Spinal cord (tissue), 10 donors: ENCODE results near the gene ADCY9. TPM values are rescaled to one million over a fixed set of nuclear protein-coding genes. Genes with fewer than 3 reads are reported as not detected.

Experiments used
- DNase-seq, 6 donors: peaks; one replicate each; pipeline versions ENCODE4 v3.0.0 to v3.0.0-alpha.2; 2013 to 2015; ENCODE audit warnings: low spot score in 6 of 6, low read depth in 4 of 6
- H3K27ac ChIP-seq: one replicate; pipeline ENCODE4 v1.5.1; 2013; ENCODE audit warnings: low read depth, low read length, control low read depth
- H3K27me3 ChIP-seq: one replicate; pipeline ENCODE4 v1.6.1; 2013; ENCODE audit warnings: low read length; ENCODE audit not compliant: control insufficient read depth, insufficient read depth
- H3K36me3 ChIP-seq: one replicate; pipeline ENCODE4 v1.6.1; 2013; ENCODE audit warnings: low read length; ENCODE audit not compliant: control insufficient read depth, insufficient read depth
- H3K4me1 ChIP-seq: one replicate; pipeline ENCODE4 v1.6.1; 2013; ENCODE audit warnings: low read length; ENCODE audit not compliant: control insufficient read depth, insufficient read depth
- H3K4me3 ChIP-seq: one replicate; pipeline ENCODE4 v1.5.1; 2013; ENCODE audit warnings: low read depth, low read length, control low read depth
- H3K9me3 ChIP-seq: one replicate; pipeline ENCODE4 v1.6.1; 2013; ENCODE audit warnings: low read length; ENCODE audit not compliant: control insufficient read depth, insufficient read depth
- WGBS: methylation state at CpG from one replicate; pipeline ENCODE4 v1.1.5; 2013; ENCODE audit warnings: missing lambda C conversion rate; ENCODE audit not compliant: insufficient coverage; 5-methylcytosine and 5-hydroxymethylcytosine counted together
- polyA plus RNA-seq, 2 donors: library from polyadenylated mRNA; unstranded; fragments of 120-200 nt; gene quantifications; one replicate each; pipeline ENCODE4 v1.2.1, GENCODE V29; 2013; ENCODE audit not compliant: insufficient read length in 2 of 2
- total RNA-seq, 2 donors: library from RNA; depleted of rRNA in 1 of 2; stranded (reverse); fragments of 120-200 nt in 1 of 2; fragments of >200 nt in 1 of 2; gene quantifications; one replicate each; pipeline versions ENCODE4 v1.2.3 to v1.2.4, GENCODE V29; 2013 to 2014
- donor health status: healthy.

Gene ADCY9
- total and polyA plus RNA-seq, 4 donors: 12.0 to 13.4 (median 13.0) TPM

GRCh38 chr16:4060009-4060408, 56.2 kb downstream of the ADCY9 start:
- peaks cover 16% of the 10 kb centered on the region for H3K9me3 ChIP-seq
- peaks cover under 1% of the 10 kb centered on the region for H3K4me1 ChIP-seq
- WGBS: 82% methylated on average over 6 of the region's 7 CpGs
- DNase-seq: no peak
- no peaks in the 10 kb centered on the region for H3K36me3 ChIP-seq
- no peak overlapping the region for H3K27ac ChIP-seq
- H3K4me3 ChIP-seq: no peak overlapping the region
- no peaks in the 10 kb centered on the region for H3K27me3 ChIP-seq

- Histone ChIP-seq H3K36me3 (no peaks in the 10 kb centered on the region), H3K4me1 (peaks cover 9% of the 10 kb centered on the region), H3K4me3 (no peak overlapping the region), H3K9me3 (peaks cover 15% of the 10 kb centered on the region), H3K27ac (no peak overlapping the region), H3K27me3 (no peaks in the 10 kb centered on the region)
- DNase-seq: no peak
- WGBS: no CpG with 5 or more reads among the region's 6 CpGs
Measured at GRCh38 chr16:4058386-4058785, 57.9 kb downstream of the ADCY9 start.

- no peak for DNase-seq
- Histone ChIP-seq H3K27me3 (no peaks in the 10 kb centered on the region), H3K4me1 (peaks cover 18% of the 10 kb centered on the region), H3K4me3 (no peak overlapping the region), H3K36me3 (no peaks in the 10 kb centered on the region), H3K27ac (no peak overlapping the region), H3K9me3 (peaks cover 14% of the 10 kb centered on the region)
- WGBS: 75% methylated on average over 15 of the region's 17 CpGs
Measured at GRCh38 chr16:4057439-4057877, 58.8 kb downstream of the ADCY9 start.

GRCh38 chr16:4056161-4057105, 59.8 kb downstream of the ADCY9 start:
- H3K27ac ChIP-seq: no peak overlapping the region
- H3K4me1 ChIP-seq: peaks cover 21% of the 10 kb centered on the region
- no peaks in the 10 kb centered on the region for H3K36me3 ChIP-seq
- DNase-seq: no peak
- WGBS: 94% methylated on average over 10 of the region's 16 CpGs
- peaks cover 10% of the 10 kb centered on the region for H3K9me3 ChIP-seq
- no peak overlapping the region for H3K4me3 ChIP-seq
- H3K27me3 ChIP-seq: peaks cover 3% of the 10 kb centered on the region

- Histone ChIP-seq H3K27me3 (peaks cover 3% of the 10 kb centered on the region), H3K36me3 (no peaks in the 10 kb centered on the region), H3K9me3 (peaks cover 8% of the 10 kb centered on the region), H3K4me1 (peaks cover 24% of the 10 kb centered on the region), H3K4me3 (no peak overlapping the region), H3K27ac (no peak overlapping the region)
- WGBS: 97% methylated on average over 10 of the region's 15 CpGs
- no peak for DNase-seq
Measured at GRCh38 chr16:4055748-4056147, 60.5 kb downstream of the ADCY9 start.

GRCh38 chr16:4053301-4053845, 62.9 kb downstream of the ADCY9 start:
- no peaks in the 10 kb centered on the region for H3K36me3 ChIP-seq
- no peaks in the 10 kb centered on the region for H3K9me3 ChIP-seq
- peaks cover 3% of the 10 kb centered on the region for H3K27me3 ChIP-seq
- no peak overlapping the region for H3K4me3 ChIP-seq
- peaks cover 24% of the 10 kb centered on the region for H3K4me1 ChIP-seq
- DNase-seq: peak in 3 of 6 donors; percentile 35 to 76 (median 76)
- H3K27ac ChIP-seq: no peak overlapping the region
- 16% methylated on average over 18 of the region's 18 CpGs for WGBS

GRCh38 chr16:4052801-4053293, 63.4 kb downstream of the ADCY9 start:
- Histone ChIP-seq H3K36me3 (no peaks in the 10 kb centered on the region), H3K4me1 (peaks cover 25% of the 10 kb centered on the region), H3K27ac (no peak overlapping the region), H3K4me3 (no peak overlapping the region), H3K9me3 (no peaks in the 10 kb centered on the region), H3K27me3 (peaks cover 3% of the 10 kb centered on the region)
- 24% methylated on average over 6 of the region's 20 CpGs for whole genome bisulfite sequencing
- DNase-seq: peak in 3 of 6 donors; percentile 15 to 70 (median 50)

- Histone ChIP-seq H3K4me1 (peaks cover 28% of the 10 kb centered on the region), H3K27ac (no peak overlapping the region), H3K27me3 (peaks cover 3% of the 10 kb centered on the region), H3K4me3 (no peak overlapping the region), H3K36me3 (no peaks in the 10 kb centered on the region), H3K9me3 (no peaks in the 10 kb centered on the region)
- WGBS: 88% methylated on average over 12 of the region's 14 CpGs
- DNase-seq: no peak
Measured at GRCh38 chr16:4052096-4052495, 64.1 kb downstream of the ADCY9 start.

GRCh38 chr16:4051591-4051990, 64.7 kb downstream of the ADCY9 start:
- H3K4me1 ChIP-seq: peaks cover 28% of the 10 kb centered on the region
- no peak overlapping the region for H3K27ac ChIP-seq
- peaks cover 3% of the 10 kb centered on the region for H3K27me3 ChIP-seq
- WGBS: 80% methylated on average over 1 of the region's 3 CpGs
- no peaks in the 10 kb centered on the region for H3K36me3 ChIP-seq
- DNase-seq: peak in 1 of 6 donors; percentile 37
- H3K9me3 ChIP-seq: no peaks in the 10 kb centered on the region
- H3K4me3 ChIP-seq: no peak overlapping the region
